MM.1S (cell line): ENCODE data around the gene NDUFAF2.

Experiments used
- EZH2 ChIP-seq: fragments of 300-600 bp; sonication (generic); optimal IDR thresholded peaks from 2 replicates; pipeline ENCODE3; 2017; ENCODE audit warnings: low read depth, mild to moderate bottlenecking, antibody characterized with exemption, low read length, mixed read lengths
- EZH2phosphoT487 ChIP-seq: fragments of 300-600 bp; sonication (generic); IDR thresholded peaks from 2 replicates; pipeline ENCODE4 v1.6.1; 2018; ENCODE audit warnings: antibody characterized with exemption, low read length
- TF ChIP-seq, protein P1 (sequence below): fragments of 300-600 bp; sonication (generic); IDR thresholded peaks from 2 replicates; pipeline ENCODE4 v1.5.1; 2016; ENCODE audit warnings: antibody characterized with exemption, low read length, mixed read lengths

DNA sequence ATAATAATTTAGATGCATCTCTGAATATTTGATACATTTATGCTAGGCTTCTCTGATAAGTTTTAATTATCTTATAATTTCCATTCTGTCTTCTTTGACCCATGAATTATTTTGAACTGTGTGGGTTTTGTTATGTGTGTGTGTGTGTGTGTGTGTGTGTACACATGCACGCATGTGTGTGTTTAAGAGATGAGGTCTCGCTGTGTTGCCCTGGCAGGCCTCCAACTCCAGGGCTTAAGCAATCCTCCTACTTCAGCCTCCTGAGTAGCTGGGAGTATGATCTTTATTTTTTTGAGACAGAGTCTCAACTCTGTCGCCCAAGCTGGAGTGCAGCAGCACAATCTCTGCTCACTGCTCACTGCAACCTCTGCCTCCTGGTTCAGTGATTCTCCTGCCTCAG is 75.4 kb downstream of the NDUFAF2 start:
- TF ChIP-seq, protein P1, sequence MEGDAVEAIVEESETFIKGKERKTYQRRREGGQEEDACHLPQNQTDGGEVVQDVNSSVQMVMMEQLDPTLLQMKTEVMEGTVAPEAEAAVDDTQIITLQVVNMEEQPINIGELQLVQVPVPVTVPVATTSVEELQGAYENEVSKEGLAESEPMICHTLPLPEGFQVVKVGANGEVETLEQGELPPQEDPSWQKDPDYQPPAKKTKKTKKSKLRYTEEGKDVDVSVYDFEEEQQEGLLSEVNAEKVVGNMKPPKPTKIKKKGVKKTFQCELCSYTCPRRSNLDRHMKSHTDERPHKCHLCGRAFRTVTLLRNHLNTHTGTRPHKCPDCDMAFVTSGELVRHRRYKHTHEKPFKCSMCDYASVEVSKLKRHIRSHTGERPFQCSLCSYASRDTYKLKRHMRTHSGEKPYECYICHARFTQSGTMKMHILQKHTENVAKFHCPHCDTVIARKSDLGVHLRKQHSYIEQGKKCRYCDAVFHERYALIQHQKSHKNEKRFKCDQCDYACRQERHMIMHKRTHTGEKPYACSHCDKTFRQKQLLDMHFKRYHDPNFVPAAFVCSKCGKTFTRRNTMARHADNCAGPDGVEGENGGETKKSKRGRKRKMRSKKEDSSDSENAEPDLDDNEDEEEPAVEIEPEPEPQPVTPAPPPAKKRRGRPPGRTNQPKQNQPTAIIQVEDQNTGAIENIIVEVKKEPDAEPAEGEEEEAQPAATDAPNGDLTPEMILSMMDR: no peak
- no peak for TF ChIP-seq EZH2phosphoT487
- TF ChIP-seq EZH2: no peak
